RWPE1 (cell line): Measurements from ENCODE around the gene TMEM191B.
"Not testable (repeated sequence)": the region's sequence is repeated elsewhere in the genome, so short reads cannot be mapped to it uniquely, and the experiment has no call there.

Source experiments
- CTCF ChIA-PET: fragments of 350-600 bp; sonication (Branson Sonifier 250); formaldehyde crosslinking; extraction: SDS; loops from one replicate; lab custom pipeline; 2021; lab: Yijun Ruan, JAX
- POLR2A ChIA-PET: fragments of 400-600 bp; formaldehyde crosslinking; extraction: SDS; loops from one replicate; lab custom pipeline; 2020; ENCODE audit warnings: antibody characterized with exemption; ENCODE audit not compliant: low non-redundant PET; lab: Yijun Ruan, JAX
- DNase-seq: peaks from one replicate; pipeline ENCODE4 v3.0.0; 2012; ENCODE audit warnings: low spot score
- H3K27ac ChIP-seq: fragments of 450-650 bp; 2 replicates; pipeline ENCODE4 v1.5.1; 2017

TMEM191B gene

DNA sequence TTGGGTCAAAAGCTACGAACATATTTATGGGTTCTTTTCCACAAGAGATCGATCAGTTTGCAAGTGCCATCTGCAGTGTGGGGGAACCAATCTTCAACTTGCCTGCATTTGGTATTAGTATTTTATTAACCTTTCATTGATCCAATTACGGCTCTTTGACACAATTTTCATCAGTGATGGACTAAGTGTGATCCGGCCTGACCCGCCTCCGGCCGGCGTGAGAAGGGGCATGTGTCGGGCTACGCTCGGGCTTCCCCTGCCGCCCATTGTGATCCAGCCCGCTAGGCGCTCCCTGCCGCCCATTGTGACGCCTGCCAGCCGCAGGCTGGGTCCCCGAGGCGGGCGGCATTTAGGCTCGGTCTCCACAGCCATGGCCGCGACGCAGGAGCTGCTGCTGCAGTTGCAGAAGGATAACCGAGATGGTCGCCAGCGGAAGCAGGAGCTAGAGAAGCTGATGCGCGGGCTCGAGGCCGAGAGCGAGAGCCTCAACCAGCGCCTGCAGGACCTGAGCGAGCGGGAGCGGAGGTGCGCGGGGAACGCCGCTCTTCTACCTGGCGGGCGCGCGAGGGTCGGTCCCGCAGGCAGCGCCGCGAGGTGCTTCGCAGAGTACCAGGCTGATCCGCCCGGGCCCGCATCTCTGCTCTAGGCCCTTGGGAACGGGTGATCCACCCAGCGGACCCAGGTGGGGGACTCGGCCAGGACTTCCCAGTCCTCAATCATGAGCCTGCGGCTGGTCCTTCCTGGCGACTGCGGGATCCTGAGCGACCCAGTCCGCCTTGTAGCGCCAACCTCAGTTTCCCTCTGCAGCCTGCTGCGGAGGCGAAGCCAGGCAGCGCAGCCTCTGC lies at the start of gene TMEM191B:
Gene TMEM191B (plus strand): TSS at position 51 of the 845 bp plus-strand sequence. CDS start 179 bp downstream, at position 230.
- H3K27ac ChIP-seq, DNase-seq, POLR2A ChIA-PET, CTCF ChIA-PET: not testable (repeated sequence)

DNA sequence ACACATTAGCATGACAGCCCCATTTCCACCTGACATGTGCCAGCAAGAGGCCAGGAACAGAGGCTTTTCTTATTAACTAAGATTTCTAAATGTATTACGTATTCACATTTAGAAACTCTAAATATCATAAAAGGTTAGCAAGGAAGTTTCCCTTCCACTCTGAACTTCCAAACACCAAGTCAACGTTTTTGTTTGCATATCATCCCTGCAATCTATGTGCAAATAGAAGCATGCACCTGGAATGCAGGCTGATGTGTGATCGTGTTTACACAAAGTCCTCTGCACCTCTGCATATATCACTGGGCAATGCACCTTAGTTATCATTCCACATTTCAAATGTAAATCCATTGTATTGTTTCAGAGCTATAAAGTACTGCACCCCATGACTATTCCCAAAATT lies 31.4 kb upstream of the TMEM191B start:
- CTCF ChIA-PET, H3K27ac ChIP-seq, POLR2A ChIA-PET, DNase-seq: not testable (repeated sequence)

DNA sequence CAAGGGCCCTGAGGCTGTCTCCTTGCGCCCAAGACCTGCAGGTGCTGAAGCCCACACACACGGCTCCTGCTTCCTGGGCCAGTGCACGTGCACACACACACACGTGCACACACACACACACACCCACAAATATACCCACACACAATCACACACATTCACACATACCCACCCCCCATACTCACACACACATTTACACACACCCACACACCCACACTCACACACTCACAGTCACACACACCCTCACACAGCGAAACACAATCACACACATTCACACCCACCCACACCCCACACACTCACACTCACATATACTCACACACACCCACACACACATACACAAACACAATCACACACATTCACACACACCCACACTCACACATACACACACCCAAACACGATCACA lies 16.3 kb upstream of the TMEM191B start:
- H3K27ac ChIP-seq, DNase-seq, POLR2A ChIA-PET, CTCF ChIA-PET: not testable (repeated sequence)

DNA sequence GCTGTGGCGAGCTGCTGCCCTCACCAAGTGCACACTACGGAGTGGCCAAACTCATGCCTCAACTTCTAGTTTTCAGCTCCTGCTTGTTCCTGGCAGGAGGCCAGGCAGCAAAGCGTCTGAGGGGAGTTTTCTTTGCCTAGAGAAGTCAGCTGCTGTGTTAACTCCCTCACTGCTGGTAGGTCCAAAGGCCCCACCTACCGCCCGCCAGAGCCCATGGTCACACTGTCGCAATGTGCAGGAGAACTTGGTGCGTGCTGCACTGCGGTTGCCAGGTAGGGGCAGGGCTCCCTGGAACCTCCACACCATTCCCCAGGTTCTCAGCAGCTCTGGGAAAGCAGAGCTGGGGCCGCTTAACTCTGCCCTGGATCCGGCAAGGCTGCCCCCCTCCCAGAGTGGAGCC lies 15.2 kb upstream of the TMEM191B start:
- CTCF ChIA-PET, POLR2A ChIA-PET, H3K27ac ChIP-seq, DNase-seq: not testable (repeated sequence)

DNA sequence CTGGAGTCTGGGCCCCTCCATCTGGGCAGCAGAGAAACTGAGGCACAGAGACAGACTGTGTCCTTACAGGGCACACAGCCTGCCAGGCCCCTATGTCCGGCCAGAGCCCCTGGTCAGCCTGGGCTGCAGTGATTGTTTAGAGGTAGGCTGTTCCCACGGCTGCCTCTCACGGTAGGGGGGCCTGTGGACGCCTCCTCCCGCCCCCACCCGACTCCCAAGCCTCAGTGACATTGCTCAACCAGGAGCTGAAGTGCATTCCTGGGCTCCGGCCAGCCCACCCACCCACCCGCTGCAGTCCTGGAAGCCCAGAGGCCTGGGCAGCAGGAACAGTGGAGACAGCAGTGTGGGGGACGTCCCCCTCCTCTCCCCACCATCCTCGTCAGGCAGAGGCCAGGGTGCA lies 14.1 kb upstream of the TMEM191B start:
- CTCF ChIA-PET, POLR2A ChIA-PET, H3K27ac ChIP-seq, DNase-seq: not testable (repeated sequence)

DNA sequence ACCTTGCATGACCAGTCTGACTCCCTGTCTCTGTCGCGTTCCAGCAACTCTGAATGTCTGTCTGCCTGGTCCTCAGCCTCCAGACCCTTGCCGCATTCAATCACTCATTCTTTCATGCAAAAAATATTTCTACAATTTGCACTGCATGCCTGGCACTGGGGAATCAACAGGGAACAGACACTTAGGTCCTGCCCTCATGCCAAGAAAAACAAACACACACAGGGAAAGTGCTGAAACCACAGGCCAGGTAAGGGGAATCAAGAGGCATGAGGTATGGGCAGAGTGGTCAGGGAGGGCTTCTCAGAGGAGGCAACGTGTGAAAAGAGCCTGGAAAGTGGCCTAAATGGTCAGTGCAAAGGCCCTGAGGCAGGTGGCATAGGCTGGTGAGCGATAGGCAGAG lies 9.5 kb upstream of the TMEM191B start, which contains the start of gene GGTLC3:
Gene GGTLC3 (minus strand): TSS at position 101 of the 400 bp plus-strand sequence. CDS start 264 bp downstream, outside the sequence.
- CTCF ChIA-PET, H3K27ac ChIP-seq, POLR2A ChIA-PET, DNase-seq: not testable (repeated sequence)

DNA sequence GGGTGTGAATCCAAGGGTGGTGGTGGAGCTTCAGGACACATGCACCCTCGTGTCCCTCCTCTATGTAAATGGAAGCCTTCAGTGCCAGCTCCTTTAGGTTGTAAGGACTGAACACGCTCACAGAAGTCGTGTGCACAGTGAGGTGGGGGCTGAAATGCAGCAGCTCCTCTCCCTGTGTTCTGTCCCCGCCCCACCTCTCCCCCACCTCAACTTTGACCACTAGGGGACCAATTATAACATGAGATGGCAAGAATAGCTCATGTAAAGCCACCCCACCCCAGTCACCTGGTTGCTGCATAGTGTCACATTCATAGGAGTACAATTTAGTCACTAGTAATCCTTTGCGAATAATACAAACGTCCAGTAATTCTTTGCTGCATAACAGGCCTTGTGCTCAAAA lies 4.8 kb upstream of the TMEM191B start:
- DNase-seq, H3K27ac ChIP-seq, POLR2A ChIA-PET, CTCF ChIA-PET: not testable (repeated sequence)

DNA sequence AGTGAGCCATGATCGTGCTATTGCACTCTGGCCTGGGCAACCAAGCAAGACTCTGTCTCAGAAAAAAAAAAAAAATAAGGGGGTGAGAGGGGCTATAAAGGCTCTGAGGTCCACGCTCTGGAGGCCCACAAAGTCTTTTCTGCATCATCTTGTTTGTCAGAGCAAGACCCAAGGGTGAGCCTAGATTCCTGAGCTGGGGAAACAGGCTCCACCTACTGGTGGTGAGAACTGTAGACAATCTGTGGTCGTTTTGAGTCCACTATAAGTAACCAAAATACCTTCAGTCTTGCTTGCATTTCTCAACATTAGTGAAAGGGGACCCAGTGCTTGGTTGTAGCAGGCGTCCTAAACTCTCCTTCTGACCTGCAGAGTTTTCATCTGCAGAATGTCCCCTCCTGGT lies 4.3 kb upstream of the TMEM191B start:
- POLR2A ChIA-PET, result not testable (repeated sequence)

DNA sequence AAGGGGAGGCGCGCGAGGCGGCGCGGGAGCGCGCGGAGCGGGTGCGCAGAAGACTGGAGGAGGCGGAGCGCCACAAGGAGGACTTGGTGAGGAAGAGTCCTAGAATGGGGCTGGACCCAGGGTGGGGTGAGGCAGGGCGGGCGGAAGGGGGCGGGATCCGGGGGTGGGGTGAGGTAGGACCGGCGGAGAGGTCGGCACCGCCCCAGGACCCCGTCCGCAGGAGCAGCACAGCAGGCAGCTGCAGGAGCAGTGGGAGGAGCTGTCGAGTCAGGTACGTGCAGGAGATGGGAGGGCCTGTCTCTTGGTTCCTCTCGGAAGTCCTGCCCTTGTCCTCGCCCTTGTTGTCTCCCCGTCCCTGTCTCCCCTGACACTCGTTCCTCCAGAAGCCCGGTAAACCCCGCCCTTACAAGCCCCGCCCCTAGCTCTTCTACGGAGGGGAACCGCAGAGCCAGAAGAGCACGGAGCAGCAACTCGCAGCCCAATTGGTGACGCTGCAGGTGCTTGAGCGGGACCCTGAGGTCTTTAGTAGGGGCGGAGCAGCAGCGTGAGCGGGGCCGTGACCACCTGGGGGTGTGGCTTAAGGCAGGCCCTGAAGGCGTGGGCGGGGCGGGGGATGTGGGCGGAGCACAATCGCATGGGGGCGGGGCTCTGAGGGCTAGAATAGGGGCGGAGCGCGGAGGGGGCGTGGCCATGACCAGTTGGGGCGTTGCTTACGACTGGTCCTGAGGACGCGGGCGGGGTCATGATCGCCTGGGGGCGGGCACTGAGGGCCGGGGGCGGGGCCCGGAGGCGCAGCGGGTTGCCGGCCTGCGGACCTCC lies 1.2 kb downstream of the TMEM191B start:
- H3K27ac ChIP-seq, POLR2A ChIA-PET, CTCF ChIA-PET, DNase-seq: not testable (repeated sequence)

More for the DNA sequence above, 4.3 kb upstream of the TMEM191B start:
- H3K27ac ChIP-seq, DNase-seq, CTCF ChIA-PET: not testable (repeated sequence)

DNA sequence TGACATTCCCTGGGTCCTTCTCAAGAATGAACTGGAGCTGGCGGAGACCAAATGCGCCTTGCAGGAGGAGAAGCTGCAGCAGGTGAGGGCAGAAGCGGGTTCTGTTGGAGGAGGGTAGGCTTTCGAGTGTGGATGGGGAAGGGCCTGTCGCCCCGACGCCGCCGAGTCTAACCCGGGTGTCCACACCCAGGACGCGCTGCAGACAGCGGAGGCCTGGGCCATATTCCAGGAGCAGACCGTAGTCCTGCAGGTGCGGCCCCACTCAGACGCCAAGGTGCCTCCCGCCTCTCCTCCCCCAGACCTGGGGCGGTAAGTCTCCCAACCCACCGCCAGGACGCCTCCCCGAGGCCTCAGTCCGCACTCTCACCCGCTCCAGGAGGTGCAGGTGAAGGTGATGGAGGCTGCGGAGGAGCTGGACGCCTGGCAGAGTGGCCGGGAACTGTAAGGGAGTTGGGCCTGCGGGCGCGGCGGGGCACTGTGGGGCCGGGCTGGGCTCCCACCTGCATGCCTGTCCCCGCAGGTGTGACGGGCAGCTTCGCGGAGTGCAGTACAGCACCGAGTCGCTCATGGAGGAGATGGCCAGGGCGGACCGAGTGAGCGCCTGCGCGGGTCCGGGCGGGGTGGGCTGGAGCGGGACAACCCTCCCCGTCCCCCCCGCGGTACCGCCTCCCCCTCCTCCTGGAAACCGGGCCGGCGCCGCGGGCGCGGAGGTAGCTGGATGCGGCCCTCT lies 2.0 kb downstream of the TMEM191B start:
- DNase-seq, H3K27ac ChIP-seq, POLR2A ChIA-PET, CTCF ChIA-PET: not testable (repeated sequence)

DNA sequence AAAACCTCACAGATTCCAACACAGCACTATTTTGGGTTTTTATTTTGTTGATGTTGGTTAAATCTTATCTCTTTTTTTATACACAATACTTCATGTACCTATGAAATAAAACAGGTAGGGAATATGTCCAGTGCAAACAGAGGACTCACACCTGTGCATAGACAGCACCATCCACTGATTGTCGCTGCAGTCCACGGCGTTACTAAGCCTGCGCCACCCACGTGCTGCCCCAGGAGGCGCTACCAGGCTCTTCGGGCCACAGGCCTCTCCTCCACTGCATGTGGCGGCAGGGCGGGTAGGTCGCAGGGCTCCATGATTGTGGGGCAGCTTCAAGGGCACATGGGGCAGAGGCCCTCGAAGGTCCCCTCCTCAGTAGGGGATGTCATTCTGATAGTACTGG lies 6.0 kb downstream of the TMEM191B start:
- CTCF ChIA-PET, POLR2A ChIA-PET, H3K27ac ChIP-seq, DNase-seq: not testable (repeated sequence)

DNA sequence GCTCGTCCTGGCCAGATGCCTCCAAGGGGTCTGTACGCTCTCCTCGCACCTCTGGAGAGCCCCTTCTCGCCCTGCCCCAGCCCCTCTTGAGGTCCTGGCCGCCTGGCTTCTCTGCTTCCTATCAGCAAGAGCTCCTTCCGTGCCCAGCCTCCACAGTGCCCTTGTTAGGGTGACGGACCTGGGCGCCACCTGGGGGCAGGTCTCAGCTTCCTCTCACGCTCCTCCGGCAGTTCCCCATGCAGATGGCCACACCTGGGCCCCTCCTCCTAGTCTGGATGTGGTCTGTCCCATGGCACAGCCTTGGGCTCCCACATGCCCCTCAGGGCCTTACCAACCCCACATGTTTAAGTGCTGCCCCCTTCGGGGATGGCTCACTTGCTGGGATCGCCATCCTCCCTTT lies 6.7 kb downstream of the TMEM191B start:
- POLR2A ChIA-PET, CTCF ChIA-PET, DNase-seq, H3K27ac ChIP-seq: not testable (repeated sequence)

DNA sequence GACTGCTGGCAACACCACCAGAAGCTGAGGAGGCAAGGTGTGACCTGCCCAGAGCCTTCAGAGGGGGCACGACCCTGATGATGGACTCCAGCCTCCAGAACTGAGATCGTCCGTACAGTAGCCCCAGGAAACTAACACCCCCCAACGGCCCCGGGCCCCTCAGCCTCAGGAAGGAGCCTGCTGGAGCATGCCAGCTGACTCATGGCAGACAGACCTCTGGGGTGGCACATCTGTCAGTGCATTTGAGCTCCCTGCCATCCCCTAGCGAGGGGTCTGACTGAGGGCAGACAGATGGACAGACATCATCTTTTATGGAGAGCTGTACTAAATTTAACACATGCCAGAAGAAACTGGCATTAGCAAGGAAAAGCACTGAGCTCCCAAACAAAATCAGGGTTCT lies 12.4 kb downstream of the TMEM191B start:
- POLR2A ChIA-PET, H3K27ac ChIP-seq, DNase-seq, CTCF ChIA-PET: not testable (repeated sequence)

DNA sequence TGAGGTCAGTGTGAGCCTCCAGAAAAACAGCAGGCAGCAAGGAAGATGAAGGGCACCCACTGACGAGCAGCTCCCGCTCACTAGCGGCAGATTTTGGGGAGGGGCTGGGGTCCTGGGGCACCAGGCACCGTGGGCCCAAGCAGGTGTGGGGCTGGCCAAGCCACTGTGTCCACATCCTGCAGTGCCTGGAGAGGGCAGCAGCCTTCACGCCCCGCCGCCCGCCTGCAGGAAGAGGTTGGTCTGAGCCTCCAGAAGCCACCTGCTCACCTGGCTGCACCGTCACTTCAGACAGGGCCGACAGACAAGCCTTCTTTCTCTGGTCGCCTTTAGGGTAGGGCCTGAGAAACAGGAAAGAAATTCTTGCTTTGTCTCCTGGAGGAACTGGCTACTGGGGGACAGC lies 15.8 kb downstream of the TMEM191B start:
- POLR2A ChIA-PET, CTCF ChIA-PET, DNase-seq, H3K27ac ChIP-seq: not testable (repeated sequence)

DNA sequence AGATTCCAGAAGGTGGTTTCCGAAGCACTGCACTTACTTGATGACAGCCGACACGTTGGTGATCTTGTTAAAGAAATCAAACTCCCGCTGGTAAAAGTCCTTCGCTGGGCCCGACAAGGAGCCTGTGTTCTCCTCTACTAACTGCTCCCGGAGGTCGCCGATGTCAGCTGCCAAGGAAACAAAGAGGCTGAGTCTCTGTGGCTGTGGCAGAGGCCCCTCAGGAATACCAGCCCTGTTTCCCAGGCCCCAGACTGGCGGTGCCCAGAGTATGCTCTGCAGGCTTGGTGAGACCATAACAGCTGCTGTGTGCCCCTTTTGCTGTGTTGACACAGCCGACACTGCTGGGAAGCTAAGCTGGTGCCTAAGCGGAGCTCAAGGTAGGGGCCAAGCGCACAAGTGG lies 17.0 kb downstream of the TMEM191B start:
- CTCF ChIA-PET, POLR2A ChIA-PET, DNase-seq, H3K27ac ChIP-seq: not testable (repeated sequence)

DNA sequence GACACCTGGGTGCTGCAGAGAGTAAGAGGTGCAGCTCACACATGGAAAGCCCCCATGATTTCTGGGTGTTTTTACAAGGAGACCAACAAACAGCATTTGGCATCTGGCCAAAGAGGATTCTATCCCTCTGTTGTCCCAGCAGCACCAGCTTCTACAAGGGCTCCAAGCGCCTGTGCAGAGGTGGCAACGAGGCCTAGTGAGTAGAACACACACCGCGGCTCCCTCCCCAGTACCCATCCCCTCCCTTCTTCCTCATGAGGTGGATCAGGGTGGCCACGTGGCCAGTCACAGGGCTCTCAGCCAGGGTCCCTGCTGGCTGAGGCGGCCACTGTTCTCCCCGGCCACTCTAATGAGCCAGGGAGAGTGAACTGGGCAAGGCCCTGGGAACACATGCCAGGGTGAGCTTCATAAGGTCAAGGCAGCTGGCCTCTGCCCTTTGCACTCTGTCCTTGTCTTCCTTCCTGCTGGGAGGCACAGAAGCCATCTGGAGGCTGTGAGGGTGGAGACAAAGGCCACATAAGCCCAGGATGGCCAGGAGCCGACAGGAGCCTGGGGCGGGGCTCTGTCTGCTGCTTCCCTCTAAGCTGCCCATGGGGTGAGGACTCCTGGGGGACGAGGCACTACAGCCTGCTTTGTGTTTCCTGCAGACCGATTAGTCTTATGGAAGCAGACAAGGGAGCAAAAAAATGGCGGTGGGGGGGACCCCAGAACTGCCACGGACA lies 22.0 kb downstream of the TMEM191B start:
- H3K27ac ChIP-seq, CTCF ChIA-PET, DNase-seq, POLR2A ChIA-PET: not testable (repeated sequence)
